Measurements from ENCODE around the gene SYT2.
A peak's percentile ranks its signal among the peaks of the same experiment; 100 is the strongest.
"Not testable (repeated sequence)": the region's sequence is repeated elsewhere in the genome, so short reads cannot be mapped to it uniquely, and the experiment has no call there.

Gene SYT2

GRCh38 chr1:202589190-202589930 is 120.9 kb downstream of the SYT2 start:
- no peak for DNase-seq

DNA sequence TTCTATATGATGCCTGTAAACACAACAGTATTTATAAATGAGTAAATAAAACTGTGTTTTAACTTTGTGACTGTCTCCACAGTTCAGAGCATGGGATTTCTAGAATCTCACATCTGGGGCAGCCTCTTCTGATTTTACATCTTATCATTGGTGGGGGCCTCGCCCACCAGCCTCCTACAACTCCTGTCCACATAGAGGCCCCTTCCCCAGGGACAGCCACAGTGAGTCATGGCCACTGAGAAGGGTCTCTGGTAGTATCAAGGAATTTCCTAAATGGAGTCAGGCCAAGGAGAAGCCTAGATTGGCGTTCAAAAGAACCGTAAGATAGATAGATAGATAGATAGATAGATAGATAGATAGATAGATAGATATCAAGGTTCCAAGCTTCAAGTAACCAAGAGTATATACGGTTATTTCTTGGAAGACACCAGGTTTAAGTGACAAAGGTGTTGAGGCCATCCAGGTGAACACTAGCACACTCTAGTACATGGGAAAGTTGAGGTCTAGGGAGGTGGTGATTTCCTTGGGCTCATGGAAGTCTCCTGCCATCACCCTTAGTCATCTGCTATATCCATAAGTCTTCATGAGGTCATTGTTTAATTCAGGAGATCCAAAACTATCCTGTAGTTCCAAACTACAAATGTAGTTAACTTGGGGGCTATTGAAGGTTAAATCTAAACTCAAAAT is 121.6 kb downstream of the SYT2 start:
- DNase-seq, result no peak

- no peak for DNase-seq
Measured at GRCh38 chr1:202587859-202588485, 122.3 kb downstream of the SYT2 start.

DNA sequence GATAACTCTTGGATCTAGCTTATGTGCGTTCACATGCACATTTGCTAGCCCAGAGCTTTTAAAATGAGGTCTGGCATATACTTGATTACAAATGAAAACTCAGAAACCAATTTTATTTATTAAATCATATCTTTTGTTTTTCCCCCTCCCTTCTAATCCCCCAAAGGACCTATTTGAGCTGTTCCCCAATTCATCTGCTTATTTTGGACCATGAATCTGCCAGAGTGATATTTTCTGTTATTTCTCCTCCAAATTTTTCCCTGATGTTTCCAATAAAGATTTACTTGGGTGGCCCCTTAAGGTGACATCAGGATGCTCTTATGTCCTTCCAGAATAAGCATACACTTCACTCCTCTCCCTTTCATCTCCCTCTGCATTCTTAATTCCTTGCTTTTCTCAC is 123.4 kb downstream of the SYT2 start:
- no peak for DNase-seq

- DNase-seq, result no peak
Measured at GRCh38 chr1:202586018-202586821, 124.0 kb downstream of the SYT2 start.

DNA sequence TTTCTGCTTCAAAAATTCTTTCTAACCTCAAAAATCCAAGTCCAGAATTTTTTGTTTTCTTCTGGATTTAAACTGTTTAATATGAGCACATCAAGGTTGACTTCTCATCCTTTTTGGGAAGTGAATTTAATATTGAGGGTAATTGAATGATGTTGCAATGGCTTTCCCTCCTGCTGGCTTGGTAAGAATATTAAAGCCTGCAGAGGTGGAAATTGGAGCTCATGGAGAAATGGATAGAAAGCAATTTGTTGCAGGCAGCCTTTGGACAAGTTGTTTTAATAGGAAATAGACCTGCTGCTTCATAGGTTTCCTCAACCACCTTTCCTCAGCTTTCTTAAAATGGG is 124.7 kb downstream of the SYT2 start:
- no peak for DNase-seq

DNA sequence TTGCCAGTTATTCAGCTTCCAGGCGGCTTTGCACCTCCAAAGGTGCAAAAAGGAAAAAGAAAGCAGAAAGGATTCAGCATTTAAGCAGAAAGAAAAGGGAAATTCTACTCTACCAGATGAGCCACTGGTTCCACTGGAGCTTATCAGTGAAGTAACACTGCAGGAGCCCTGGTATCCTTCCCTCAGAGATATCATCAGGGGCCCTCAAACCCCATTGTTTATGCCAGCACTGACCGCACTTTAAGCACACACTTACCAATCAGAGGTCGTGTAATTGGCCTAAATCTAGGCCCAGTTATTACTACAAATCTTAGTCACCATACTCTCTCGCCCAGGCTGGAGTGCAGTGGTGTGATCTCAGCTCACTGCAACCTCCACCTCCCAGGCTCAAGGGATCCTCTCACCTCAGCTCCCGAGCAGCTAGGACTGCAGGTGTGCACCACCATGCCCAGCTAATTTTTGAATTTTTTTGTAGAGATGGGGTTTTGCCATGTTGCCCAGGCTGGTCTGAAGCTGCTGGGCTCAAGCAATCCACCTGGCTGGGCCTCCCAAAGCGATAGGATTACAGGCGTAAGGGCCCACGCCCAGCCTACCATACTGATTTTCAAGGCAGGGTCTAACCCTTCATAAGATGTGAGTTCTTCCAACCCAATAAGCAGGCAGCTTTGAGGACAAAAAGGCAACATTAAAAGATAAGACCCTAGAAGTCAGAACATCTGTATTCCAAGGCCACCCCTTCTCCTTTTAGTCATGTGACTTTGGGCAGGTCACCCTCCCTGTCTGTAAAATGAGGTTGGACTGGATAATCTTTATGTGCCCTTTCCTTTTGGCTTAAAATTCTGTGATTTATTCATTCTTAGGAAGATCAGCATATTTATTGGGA is 125.3 kb downstream of the SYT2 start:
- no peak for DNase-seq

GRCh38 chr1:202582350-202582749 is 127.9 kb downstream of the SYT2 start:
- DNase-seq, result not testable (repeated sequence)

DNA sequence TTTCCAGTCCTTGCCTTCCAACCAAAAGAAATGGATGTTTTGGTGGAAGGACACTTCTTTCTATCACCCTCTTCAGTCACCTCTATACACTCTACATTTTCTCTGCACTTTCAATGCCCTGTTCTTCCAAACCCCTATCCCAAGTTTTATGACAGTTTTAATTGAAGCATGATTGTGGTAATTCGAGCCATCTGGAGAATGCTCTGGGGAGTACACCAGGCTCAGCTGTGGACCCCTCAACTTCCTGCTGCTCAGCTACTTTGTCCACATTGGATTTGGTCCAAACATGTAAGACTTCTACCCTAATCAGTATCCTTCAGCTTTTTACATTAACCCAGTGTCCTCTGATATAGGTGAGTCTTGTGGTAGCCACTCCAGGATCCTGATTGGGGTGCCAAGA is 129.6 kb downstream of the SYT2 start:
- no peak for DNase-seq

DNA sequence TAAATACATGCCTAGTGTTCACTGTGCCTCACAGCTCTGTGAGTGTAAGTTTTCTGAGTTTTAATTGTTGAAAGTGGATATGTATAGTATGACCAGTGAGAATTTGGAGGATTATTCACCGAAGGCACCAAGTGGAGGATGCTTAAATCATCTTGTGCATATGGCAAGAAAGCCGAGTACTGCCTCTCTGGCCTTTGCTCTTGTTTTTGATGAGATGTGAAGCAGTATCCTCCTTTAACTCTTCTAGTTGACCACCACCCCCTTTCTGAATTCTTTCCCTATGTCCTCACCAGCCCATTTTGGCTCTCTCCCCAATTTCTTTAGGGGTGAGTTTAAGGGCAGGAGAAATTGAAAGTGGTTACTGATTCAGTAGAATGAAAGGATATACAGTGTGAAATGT is 130.4 kb downstream of the SYT2 start:
- no peak for DNase-seq

DNA sequence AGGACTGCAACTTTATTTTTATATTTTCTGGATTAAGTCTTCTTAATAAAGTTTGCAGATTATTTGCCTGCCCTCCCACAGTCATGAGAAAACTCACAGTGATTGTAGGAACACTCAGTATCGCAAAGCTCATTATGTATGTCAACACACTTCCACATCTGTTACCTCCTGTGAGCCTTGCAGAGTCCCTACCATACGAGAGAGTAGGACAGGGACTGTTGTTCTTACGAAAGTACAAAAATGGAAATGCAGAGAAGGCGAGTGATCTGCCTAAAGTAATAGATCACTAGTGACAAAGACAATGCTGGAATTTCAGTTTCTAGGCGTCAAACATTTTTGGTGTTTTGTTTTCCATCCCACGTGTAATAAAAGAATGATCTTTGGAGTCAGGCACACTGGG is 131.7 kb downstream of the SYT2 start:
- DNase-seq, result no peak

DNA sequence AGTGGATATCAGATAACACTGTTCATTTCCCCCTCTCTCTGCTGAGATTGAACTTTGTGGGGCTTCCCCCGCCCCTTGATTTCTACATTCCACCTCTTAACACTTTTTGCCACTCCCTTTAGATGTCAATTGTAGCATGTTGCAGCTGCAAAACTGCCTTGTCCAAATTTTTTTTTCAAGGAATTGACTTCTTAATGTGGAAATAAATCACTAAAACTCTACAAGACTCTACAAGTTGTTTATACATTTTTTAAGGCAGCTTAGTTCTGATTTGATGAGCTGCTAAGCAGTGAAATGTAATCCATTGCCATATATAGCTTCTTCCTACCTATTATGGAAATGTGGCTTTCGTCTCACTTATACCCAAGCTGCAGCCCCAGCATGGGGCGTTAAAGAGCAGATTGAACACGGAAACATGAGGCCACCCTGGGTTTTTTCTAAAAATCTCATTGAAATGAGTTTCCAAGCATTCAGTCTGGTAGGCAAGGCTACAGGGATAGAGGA is 132.2 kb downstream of the SYT2 start:
- DNase-seq, result no peak

GRCh38 chr1:202577381-202577780 is 132.9 kb downstream of the SYT2 start:
- no peak for DNase-seq

- DNase-seq, result no peak
Measured at GRCh38 chr1:202576816-202577215, 133.4 kb downstream of the SYT2 start.

GRCh38 chr1:202575918-202576653 is 134.2 kb downstream of the SYT2 start:
- DNase-seq, result no peak

DNA sequence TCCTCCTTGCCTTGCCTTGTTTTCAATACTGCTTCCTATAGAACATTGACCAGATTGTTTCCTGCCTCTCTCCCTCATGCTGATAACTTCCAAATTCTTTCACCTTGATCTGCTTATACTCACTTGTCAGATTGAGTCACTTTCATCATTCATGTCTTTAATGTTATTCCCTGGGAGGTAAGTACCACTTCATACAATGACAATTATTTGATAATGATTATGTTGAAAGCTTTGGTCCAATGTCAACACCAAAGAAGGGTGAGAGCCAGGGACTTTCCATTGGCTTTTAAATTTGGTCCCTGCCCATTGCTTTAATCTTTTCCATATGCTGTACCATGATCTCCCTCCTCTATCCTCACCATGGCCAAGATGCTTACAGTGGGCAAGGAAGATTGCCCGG is 137.4 kb downstream of the SYT2 start:
- no peak for DNase-seq

- DNase-seq, result peak in 1 of 2 experiments; percentile 18
Measured at GRCh38 chr1:202571719-202572339, 138.4 kb downstream of the SYT2 start.

DNA sequence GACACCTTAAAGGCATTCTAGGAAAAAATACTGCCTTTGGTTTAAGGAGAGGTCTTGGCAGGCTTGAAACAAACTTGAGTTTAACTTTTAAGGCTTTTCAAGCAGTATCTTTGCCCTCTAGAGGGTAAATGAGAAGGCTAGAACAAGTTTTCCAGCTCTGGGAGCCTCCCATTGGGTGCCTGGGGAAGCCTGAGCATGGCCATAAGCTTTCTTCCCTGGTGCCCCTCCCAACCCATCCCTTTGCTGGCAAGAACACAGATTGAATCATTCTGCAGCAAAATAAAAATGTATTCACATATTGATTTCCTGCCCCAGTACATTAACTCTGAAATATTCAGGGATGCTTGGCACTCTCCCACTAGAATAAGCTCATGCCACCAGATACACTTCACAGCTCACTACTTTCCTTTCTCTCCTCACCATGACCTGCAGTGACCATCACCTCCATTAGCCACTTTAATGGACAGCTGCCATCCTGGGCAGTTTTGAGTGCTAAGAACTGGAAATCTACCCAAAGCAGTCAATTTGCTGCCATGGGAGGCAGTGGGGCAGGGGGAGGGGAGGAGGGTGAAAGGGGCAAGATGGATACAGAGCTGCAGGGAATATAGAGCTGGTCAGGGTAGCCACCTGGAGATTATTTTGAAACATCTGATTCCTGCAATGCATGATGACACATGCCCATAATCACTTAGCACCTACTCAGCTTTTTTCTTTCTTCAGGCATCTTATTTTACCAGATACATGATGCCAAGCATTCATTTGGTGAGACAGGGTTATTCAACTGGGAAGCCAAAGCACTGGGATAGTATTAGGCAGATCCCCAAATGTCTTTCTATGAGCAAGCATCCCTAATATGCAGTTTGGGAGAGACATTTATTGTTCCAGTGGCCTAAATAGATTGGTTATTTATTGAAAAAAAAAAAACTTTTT is 140.6 kb downstream of the SYT2 start:
- DNase-seq, result no peak

GRCh38 chr1:202568826-202569225 is 141.4 kb downstream of the SYT2 start:
- no peak for DNase-seq

- no peak for DNase-seq
Measured at GRCh38 chr1:202568410-202568809, 141.8 kb downstream of the SYT2 start.

All from SHP77 (cell line).